Mammary epithelial cell (primary cell): ENCODE results near the gene RASGRP2.
A peak's percentile ranks its signal among the peaks of the same experiment; 100 is the strongest.

Experiments used
- EZH2 ChIP-seq: IDR thresholded peaks from 2 replicates; pipeline ENCODE4 v1.6.1; 2012; ENCODE audit warnings: low read length, inconsistent platforms, borderline replicate concordance
- TF ChIP-seq, protein P1 (sequence below), 2 donors: IDR thresholded peaks in 1 of 2; conservative IDR thresholded peaks in 1 of 2; 2 replicates each; pipeline ENCODE4 v1.5.1; 2011 to 2012; ENCODE audit warnings: inconsistent platforms in 2 of 2, low read length in 2 of 2, mild to moderate bottlenecking in 2 of 2, control low read depth in 1 of 2, low read depth in 1 of 2; ENCODE audit not compliant: insufficient read depth in 1 of 2; ENCODE audit errors: extremely low read depth in 1 of 2

DNA sequence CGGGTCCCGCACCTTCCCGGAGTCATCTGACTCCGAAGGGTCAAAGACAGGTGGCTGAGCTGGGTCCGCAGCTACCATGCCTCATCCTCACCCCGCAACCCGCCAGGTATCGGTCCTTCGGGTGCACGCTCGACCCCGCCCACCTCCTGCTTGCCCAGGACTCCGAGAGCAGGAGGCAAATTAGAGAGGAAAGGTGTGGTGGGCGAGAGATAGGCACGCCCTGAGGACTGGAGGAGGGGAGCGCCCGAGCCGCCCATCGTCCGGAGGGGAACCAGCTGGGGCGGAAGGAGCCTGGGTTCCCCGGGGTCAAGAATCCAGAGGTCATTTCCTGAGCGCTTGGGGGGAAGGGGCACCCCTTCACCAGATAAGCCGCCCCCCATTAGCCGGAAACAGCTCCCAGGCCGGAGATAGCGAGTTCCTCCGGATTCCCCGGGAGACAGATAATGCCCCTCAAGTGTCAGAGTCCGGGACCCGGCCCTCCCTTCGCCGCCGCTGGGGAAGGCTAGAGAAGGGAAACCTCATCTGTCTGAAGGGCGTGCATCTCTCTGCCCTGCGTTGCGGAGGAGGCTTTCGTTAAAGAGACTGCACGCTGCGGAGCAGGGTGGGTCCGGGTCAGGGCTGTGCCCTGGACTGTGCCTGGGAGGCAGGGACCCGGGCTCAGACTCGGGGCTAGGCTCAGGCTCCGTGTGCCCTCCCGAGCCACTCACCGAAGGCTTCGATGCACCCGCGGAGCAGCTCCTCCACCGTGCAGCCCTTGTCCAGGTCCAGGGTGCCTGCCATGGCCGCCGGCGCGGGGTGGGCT lies 1.7 kb downstream of the RASGRP2 start:
- TF ChIP-seq, protein P1, sequence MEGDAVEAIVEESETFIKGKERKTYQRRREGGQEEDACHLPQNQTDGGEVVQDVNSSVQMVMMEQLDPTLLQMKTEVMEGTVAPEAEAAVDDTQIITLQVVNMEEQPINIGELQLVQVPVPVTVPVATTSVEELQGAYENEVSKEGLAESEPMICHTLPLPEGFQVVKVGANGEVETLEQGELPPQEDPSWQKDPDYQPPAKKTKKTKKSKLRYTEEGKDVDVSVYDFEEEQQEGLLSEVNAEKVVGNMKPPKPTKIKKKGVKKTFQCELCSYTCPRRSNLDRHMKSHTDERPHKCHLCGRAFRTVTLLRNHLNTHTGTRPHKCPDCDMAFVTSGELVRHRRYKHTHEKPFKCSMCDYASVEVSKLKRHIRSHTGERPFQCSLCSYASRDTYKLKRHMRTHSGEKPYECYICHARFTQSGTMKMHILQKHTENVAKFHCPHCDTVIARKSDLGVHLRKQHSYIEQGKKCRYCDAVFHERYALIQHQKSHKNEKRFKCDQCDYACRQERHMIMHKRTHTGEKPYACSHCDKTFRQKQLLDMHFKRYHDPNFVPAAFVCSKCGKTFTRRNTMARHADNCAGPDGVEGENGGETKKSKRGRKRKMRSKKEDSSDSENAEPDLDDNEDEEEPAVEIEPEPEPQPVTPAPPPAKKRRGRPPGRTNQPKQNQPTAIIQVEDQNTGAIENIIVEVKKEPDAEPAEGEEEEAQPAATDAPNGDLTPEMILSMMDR (conservative IDR thresholded peaks at IDR 0.05 in 1 of 2, IDR thresholded peaks at IDR 0.05 in 1 of 2; ENCODE audit: extremely low read depth in 1 of 2, insufficient read depth in 1 of 2, low read depth in 1 of 2, low read length in 2 of 2), result no peak
- peak; percentile 21 for TF ChIP-seq EZH2
